NCI-H1105 (cell line): ENCODE results near the gene LTV1.
"Not testable (repeated sequence)": the region's sequence is repeated elsewhere in the genome, so short reads cannot be mapped to it uniquely, and the experiment has no call there.

ENCODE experiments used
- DNase-seq: peaks from one replicate; lab custom pipeline; 2025; lab: John Stamatoyannopoulos, UW

Gene LTV1

GRCh38 chr6:143843677-143843999 lies 500 bp downstream of the LTV1 start:
- DNase-seq, result no peak

- DNase-seq, result no peak
Measured at GRCh38 chr6:143844006-143844405, 868 bp downstream of the LTV1 start.

DNA sequence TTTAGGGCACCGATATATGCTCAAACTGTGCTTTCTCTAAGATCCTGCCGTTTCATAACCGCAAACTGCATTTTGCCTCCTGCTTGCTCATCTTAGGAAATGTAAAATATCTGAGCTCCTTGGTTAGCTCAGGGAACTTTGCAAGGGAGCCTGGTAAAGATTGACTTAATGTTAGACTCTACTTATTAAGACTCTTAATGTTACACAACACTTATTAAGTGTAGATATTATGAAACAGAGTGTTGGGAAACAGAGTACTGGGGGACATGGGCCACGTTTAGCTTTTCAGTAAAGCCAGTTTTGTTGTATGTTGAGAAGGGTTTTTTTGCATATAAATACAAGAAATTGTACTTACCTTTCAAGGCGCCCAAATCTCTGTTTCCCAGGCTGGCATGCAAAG lies 1.9 kb downstream of the LTV1 start:
- DNase-seq, result no peak

DNA sequence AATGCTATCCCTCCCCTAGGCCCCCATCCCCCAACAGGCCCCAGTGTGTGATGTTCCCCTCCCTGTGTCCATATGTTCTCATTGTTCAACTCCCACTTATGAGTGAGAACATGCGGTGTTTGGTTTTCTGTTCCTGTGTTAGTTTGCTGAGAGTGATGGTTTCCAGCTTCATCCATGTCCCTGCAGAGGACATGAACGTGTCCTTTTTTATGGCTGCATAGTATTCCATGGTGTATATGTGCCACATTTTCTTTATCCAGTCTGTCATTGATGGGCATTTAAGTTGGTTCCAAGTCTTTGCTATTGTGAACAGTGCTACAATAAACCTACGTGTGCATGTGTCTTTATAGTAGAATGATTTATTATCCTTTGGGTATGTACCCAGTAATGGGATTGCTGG lies 8.6 kb downstream of the LTV1 start:
- not testable (repeated sequence) for DNase-seq

GRCh38 chr6:143855057-143855456 lies 11.9 kb downstream of the LTV1 start:
- not testable (repeated sequence) for DNase-seq

DNA sequence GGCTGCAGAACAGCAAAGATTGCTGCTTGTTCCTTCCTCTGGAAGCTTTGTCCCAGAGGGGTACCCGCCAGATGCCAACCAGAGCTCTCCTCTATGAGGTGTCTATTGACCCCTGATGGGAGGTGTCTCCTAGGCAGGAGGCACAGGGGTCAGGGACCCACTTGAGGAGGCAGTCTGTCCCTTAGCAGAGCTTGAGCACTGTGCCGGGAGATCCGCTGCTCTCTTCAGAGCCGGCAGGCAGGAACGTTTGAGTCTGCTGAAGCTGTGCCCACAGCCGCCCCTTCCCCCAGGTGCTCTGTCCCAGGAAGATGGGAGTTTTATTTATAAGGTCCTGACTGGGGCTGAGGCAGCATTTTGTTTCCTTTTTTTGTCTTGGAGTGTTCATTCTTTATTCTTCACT lies 13.6 kb downstream of the LTV1 start:
- not testable (repeated sequence) for DNase-seq

- no peak for DNase-seq
Measured at GRCh38 chr6:143857651-143858050, 14.5 kb downstream of the LTV1 start.

DNA sequence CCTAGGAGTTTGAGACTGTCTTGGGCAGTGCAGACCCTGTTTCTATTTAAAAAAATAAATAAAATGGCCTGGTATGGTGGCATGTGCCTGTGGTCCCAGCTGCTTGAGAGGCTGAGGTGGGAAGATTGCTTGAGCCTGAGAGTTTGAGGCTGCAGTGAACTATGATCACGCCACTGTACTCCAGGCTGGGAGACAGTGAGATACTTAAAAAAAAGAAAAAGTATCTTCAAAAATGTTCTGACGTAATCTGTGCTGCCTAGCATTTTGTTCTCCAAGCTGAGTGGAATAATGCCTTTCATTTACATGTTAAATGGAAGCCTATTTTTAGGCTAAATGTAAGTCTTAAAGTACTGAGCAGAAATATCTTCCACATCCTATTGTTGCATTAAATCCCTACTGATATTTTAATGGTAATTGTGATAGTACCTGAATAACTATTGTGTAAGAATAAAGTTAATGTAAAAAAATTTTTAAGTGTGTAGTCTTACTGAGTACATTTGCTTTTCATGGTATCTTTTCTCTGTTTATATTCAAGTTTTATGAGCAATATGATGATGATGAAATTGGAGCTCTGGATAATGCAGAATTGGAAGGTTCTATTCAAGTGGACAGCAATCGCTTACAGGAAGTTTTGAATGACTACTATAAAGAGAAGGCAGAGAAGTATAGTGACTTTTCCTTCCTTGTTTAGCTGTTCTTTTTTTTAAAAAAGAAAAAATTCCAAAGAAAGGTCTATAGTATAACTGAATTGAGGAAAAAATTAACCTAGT lies 16.9 kb downstream of the LTV1 start:
- DNase-seq, result no peak

DNA sequence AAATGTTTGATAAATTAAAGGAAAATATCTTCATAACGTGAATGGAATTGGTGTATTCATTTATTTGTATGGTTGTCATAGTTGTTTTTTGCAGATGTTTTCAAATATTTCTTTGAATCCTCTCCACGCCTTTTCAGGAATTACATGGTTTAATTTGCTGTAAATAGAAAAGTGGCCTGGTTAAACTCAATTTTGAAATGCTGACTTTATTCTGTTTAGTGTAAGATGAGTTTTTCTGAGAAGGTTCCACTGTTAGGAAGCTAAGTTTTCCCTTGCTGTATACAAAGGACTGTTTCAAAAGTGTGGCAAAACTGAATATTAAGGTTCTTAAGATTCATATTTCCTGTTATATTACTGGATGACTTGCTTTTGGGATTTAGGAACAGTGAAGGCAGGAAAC lies 20.6 kb downstream of the LTV1 start:
- DNase-seq, result no peak

DNA sequence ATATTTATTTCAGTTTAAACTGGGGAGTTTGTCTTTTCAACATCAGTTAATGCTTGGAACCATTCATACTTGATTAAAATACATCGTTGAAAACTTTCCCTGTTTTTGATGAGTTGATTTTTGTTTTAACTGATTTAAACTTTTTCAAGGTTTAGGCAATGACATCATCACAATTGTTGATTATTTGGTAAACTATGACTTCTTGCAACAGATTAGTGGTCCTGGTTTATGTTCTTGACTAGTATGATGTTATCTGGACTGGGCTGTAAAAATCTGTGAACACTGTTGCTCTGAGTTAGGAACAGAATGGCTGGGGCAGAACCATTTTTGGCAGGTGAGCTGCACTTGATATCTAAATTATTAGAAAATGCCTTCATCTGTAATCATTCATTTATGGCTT lies 21.1 kb downstream of the LTV1 start, which contains the start of gene ZC2HC1B:
Gene ZC2HC1B (plus strand): TSS at position 241 of the 400 bp plus-strand sequence. CDS start 66 bp downstream, at position 307.
- DNase-seq, result no peak

DNA sequence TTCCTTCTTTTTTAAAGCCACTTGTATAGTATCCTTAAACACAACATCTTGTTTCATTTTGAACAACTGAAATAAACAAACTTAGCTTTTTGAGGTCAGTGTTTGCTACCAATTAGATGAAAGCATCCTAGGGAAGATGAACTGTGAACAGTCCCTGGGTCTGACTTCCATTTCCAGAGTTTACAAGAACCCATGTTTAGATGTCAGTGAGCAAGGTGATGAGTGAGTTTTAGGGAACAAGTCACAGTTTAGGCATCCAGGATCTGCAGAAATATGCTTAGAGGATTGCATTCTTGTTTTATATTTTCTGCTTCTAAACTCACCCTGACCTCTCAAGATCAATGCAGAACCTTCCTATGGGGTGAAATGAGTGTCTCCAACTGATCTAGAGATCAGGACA lies 24.1 kb downstream of the LTV1 start:
- no peak for DNase-seq

- not testable (repeated sequence) for DNase-seq
Measured at GRCh38 chr6:143868808-143869207, 25.7 kb downstream of the LTV1 start.

- DNase-seq, result not testable (repeated sequence)
Measured at GRCh38 chr6:143871202-143871730, 28.1 kb downstream of the LTV1 start.

DNA sequence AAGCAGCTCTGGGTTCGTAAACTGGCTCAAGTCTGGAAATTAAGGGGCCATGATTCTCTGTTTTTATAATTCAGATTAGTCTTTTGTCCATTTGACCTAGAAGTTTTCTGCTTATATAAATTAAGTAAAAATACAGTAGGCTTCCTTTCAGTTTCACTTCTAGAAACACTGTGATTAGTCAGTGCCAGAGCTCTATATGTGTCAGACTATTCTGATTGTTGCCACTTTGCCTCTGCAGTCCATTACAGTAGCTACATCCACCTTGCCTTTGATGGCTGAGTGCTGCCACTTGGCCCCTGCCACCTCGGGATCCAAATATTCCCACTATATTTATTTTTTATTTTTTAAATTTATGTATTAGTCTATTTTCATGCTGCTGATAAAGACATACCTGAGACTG lies 29.1 kb downstream of the LTV1 start:
- no peak for DNase-seq

GRCh38 chr6:143873600-143873999 lies 30.5 kb downstream of the LTV1 start:
- not testable (repeated sequence) for DNase-seq

GRCh38 chr6:143874503-143874902 lies 31.4 kb downstream of the LTV1 start:
- DNase-seq, result not testable (repeated sequence)

GRCh38 chr6:143877584-143878271 lies 34.6 kb downstream of the LTV1 start:
- no peak for DNase-seq

- no peak for DNase-seq
Measured at GRCh38 chr6:143878272-143878760, 35.2 kb downstream of the LTV1 start.

DNA sequence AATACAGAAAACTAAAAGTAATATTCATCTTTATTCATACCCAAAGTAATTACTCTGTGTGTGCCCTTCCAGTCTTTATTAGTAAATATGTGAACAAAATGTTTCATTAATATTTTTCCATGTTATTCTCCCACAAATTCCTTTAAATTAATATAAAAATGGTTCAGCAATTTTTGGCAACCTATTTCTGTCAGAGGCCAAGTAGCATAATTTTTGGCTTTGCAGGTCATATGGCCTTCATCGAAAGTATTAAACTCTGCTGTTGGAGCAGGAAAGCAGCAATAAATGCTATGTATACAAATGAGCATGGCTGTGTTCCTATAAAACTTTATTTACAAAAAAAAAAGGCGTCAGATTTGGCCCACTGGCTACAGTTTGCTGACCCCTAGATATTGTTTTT lies 37.3 kb downstream of the LTV1 start:
- DNase-seq, result no peak

DNA sequence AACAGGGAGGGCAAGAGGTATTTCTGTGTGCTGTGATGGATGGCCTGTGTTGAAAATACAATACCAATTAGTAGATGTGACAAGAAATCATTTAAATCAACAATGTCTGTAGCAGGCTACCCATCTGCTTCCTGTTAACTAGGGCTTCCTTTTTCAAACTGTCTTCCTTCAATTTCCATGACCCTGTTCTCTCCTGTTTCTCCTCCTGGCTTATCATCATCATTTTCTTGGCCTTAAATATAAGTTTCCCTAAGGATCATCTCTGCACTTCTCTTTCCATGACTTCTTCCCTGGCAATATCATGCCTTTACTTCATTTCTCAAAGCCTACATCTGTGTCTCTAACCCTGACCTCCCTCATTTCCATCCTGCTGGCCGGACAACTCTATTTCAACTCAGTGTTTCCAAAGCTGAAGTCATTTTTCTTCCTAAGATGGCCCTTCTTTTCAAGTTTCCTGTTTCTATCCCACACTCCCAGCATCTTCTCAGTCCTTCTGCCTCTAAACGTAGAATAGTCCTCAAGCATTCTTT lies 39.3 kb downstream of the LTV1 start:
- DNase-seq, result no peak

- no peak for DNase-seq
Measured at GRCh38 chr6:143884216-143884900, 41.2 kb downstream of the LTV1 start.

GRCh38 chr6:143885116-143885515 lies 42.0 kb downstream of the LTV1 start:
- no peak for DNase-seq
